BLaER1 (cell line): ENCODE measurements around the gene DNLZ.
A peak's percentile ranks its signal among the peaks of the same experiment; 100 is the strongest.
"Not testable (repeated sequence)": the region's sequence is repeated elsewhere in the genome, so short reads cannot be mapped to it uniquely, and the experiment has no call there.

Experiments
- H3K27ac ChIP-seq: shearing (Covaris generic); formaldehyde crosslinking; 2 replicates; pipeline ENCODE4 v1.8.1; 2022
- H3K27me3 ChIP-seq: shearing (Covaris generic); formaldehyde crosslinking; 2 replicates; pipeline ENCODE4 v1.8.1; 2022
- H3K36me3 ChIP-seq: shearing (Covaris generic); formaldehyde crosslinking; 2 replicates; pipeline ENCODE4 v1.8.1; 2022
- H3K4me1 ChIP-seq: shearing (Covaris generic); formaldehyde crosslinking; 2 replicates; pipeline ENCODE4 v1.8.1; 2022
- H3K4me2 ChIP-seq: shearing (Covaris generic); formaldehyde crosslinking; 2 replicates; pipeline ENCODE4 v1.8.1; 2022
- H3K4me3 ChIP-seq: shearing (Covaris generic); formaldehyde crosslinking; 2 replicates; pipeline ENCODE4 v1.8.1; 2022
- H3K9ac ChIP-seq: shearing (Covaris generic); formaldehyde crosslinking; 2 replicates; pipeline ENCODE4 v1.8.1; 2022
- H3K9me3 ChIP-seq: shearing (Covaris generic); formaldehyde crosslinking; 2 replicates; pipeline ENCODE4 v1.8.1; 2022
- H4K20me1 ChIP-seq: shearing (Covaris generic); formaldehyde crosslinking; 2 replicates; pipeline ENCODE4 v1.8.1; 2022
- Cebpa-rat ChIP-seq: shearing (Covaris generic); IDR thresholded peaks from 2 replicates; pipeline ENCODE4 v1.8.1; 2022

The DNLZ gene

DNA sequence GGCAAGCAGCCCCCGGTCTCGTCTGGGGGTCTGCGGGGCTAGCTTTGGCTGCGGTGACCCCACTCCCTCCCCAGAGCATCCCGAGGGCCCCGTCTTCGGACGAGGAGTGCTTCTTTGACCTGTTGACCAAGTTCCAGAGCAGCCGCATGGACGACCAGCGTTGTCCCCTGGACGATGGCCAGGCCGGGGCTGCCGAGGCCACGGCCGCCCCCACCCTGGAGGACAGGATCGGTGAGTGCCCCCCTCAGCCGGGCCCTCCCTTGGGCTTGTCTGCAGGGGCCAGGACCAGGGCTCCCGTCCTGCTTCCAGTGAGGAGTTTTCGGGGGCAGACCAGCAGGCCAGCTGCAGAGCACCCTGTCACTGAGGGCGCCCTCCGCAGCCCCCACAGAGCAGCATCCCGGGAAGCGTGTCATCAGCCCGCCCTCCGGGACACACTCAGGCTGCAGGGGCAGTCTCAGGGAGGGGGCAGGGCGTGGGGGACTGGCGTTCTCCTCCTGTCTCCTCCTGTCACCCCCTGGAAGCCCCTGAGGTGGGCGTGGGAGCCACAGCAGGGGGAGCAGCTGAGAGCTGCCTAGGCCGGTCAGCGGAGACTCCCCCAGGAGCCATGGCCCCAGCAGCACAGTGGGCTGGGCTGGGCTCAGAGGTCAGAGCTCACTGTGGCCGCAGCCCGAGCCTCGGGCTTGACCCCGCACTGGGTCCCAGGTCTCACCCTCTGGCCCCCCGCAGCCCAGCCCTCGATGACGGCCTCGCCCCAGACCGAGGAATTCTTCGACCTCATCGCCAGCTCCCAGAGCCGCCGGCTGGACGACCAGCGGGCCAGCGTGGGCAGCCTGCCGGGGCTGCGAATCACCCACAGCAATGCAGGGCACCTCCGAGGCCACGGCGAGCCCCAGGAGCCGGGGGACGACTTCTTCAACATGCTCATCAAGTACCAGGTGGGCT lies 7.7 kb downstream of the DNLZ start:
- H3K4me2 ChIP-seq: no peak overlapping the region
- peaks cover 41% of the 10 kb centered on the region; the same call in 1 of the 2 replicates for H3K4me1 ChIP-seq
- H3K36me3 ChIP-seq: peaks cover 82% of the 10 kb centered on the region
- H3K9me3 ChIP-seq: no peaks in the 10 kb centered on the region
- TF ChIP-seq Cebpa-rat: no peak
- no peak overlapping the region for H3K4me3 ChIP-seq
- no peak overlapping the region for H3K27ac ChIP-seq
- no peak overlapping the region for H3K9ac ChIP-seq
- H3K27me3 ChIP-seq: no peaks in the 10 kb centered on the region
- peaks cover 91% of the 10 kb centered on the region for H4K20me1 ChIP-seq

GRCh38 chr9:136354592-136355085 lies 8.9 kb downstream of the DNLZ start:
- Histone ChIP-seq H4K20me1 (peaks cover 91% of the 10 kb centered on the region), H3K27ac (no peak overlapping the region), H3K4me3 (no peak overlapping the region), H3K9me3 (no peaks in the 10 kb centered on the region), H3K36me3 (peaks cover 87% of the 10 kb centered on the region), H3K27me3 (no peaks in the 10 kb centered on the region), H3K4me2 (no peak overlapping the region), H3K9ac (no peak overlapping the region), H3K4me1 (peaks cover 48% of the 10 kb centered on the region)
- TF ChIP-seq Cebpa-rat: no peak

- no peak for TF ChIP-seq Cebpa-rat
- H3K36me3 ChIP-seq: peaks cover 90% of the 10 kb centered on the region
- no peak overlapping the region for H3K4me2 ChIP-seq
- no peak overlapping the region for H3K9ac ChIP-seq
- no peak overlapping the region for H3K4me3 ChIP-seq
- 0 out of 2 replicates have a peak overlapping the region, but pooled peaks have one; percentile 18 for H3K27ac ChIP-seq
- no peaks in the 10 kb centered on the region for H3K9me3 ChIP-seq
- peaks cover 48% of the 10 kb centered on the region for H3K4me1 ChIP-seq
- peaks cover 91% of the 10 kb centered on the region for H4K20me1 ChIP-seq
- no peaks in the 10 kb centered on the region for H3K27me3 ChIP-seq
Measured at GRCh38 chr9:136353757-136354488, 9.6 kb downstream of the DNLZ start.

GRCh38 chr9:136353088-136353487 lies 10.5 kb downstream of the DNLZ start:
- Histone ChIP-seq H3K9me3 (no peaks in the 10 kb centered on the region), H3K4me2 (0 out of 2 replicates have a peak overlapping the region, but pooled peaks have one; percentile 7), H3K9ac (no peak overlapping the region), H3K36me3 (peaks cover 90% of the 10 kb centered on the region), H3K4me3 (no peak overlapping the region), H3K27ac (0 out of 2 replicates have a peak overlapping the region, but pooled peaks have one; percentile 18), H3K27me3 (no peaks in the 10 kb centered on the region), H3K4me1 (peaks cover 56% of the 10 kb centered on the region), H4K20me1 (peaks cover 91% of the 10 kb centered on the region)
- TF ChIP-seq Cebpa-rat: no peak

DNA sequence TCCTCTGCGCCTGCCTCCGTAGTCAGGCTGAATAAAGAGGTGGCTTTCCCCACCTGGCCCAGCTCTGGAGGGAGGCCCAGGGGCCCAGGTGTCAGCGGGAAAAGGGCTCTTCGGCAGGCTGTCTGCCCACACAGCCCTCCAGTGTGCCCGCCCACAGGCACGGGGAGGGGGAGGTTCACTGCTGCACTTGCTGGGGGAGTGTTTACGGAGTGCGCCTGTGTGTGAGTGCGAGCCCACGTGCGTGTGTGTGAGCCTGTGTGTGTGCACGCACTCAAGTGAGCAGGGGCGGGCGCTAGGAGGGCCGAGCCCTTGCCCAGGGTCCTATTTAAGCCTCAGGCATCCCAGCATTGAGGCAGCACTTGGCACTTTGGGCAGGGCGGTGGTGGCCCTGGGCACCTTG lies 10.9 kb downstream of the DNLZ start:
- Histone ChIP-seq H3K4me1 (peaks cover 61% of the 10 kb centered on the region), H3K27ac (no peak overlapping the region; the same call in 1 of the 2 replicates), H3K27me3 (no peaks in the 10 kb centered on the region), H3K9me3 (no peaks in the 10 kb centered on the region), H3K4me2 (0 out of 2 replicates have a peak overlapping the region, but pooled peaks have one; percentile 7), H3K4me3 (no peak overlapping the region), H3K36me3 (peaks cover 90% of the 10 kb centered on the region), H4K20me1 (peaks cover 91% of the 10 kb centered on the region), H3K9ac (no peak overlapping the region)
- no peak for TF ChIP-seq Cebpa-rat

DNA sequence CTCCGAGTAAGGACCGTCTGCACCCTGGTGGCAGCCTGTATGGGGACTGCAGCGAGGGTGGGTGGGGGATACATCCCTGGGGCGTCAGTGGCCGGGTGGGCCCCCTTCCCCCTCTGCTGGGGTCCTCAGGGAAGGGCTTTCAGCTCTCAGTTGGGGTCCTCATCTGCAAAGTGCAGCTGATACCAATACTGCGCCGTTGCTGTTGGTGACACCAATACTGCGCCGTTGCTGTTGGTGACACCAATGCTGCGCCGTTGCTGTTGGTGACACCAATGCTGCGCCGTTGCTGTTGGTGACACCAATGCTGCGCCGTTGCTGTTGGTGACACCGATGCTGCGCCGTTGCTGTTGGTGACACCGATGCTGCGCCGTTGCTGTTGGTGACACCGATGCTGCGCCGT lies 11.7 kb downstream of the DNLZ start:
- not testable (repeated sequence) for H3K27me3 ChIP-seq, H3K9me3 ChIP-seq, H3K4me3 ChIP-seq, H3K9ac ChIP-seq, H3K4me2 ChIP-seq
- peak overlapping the region; percentile 13; the same call in 1 of the 2 replicates for H3K27ac ChIP-seq
- peaks cover 88% of the 10 kb centered on the region for H3K36me3 ChIP-seq
- H3K4me1 ChIP-seq: peaks cover 69% of the 10 kb centered on the region
- H4K20me1 ChIP-seq: peaks cover 91% of the 10 kb centered on the region

GRCh38 chr9:136351252-136351800 lies 12.2 kb downstream of the DNLZ start:
- no peak for TF ChIP-seq Cebpa-rat
- no peaks in the 10 kb centered on the region for H3K27me3 ChIP-seq
- H3K4me2 ChIP-seq: no peak overlapping the region
- H3K36me3 ChIP-seq: peaks cover 88% of the 10 kb centered on the region
- H3K9me3 ChIP-seq: no peaks in the 10 kb centered on the region
- peaks cover 91% of the 10 kb centered on the region for H4K20me1 ChIP-seq
- H3K9ac ChIP-seq: no peak overlapping the region
- H3K4me1 ChIP-seq: peaks cover 74% of the 10 kb centered on the region
- H3K4me3 ChIP-seq: no peak overlapping the region
- peak overlapping the region; percentile 13; the same call in 1 of the 2 replicates for H3K27ac ChIP-seq

GRCh38 chr9:136349546-136349945 lies 14.0 kb downstream of the DNLZ start:
- H3K4me1 ChIP-seq: peaks cover 75% of the 10 kb centered on the region
- H3K27me3 ChIP-seq: no peaks in the 10 kb centered on the region
- no peak for TF ChIP-seq Cebpa-rat
- H3K4me3 ChIP-seq: no peak overlapping the region
- peak overlapping the region; percentile 55; the same call in 1 of the 2 replicates for H3K9ac ChIP-seq
- peaks cover 97% of the 10 kb centered on the region for H4K20me1 ChIP-seq
- H3K4me2 ChIP-seq: peak overlapping the region; percentile 65
- peaks cover 94% of the 10 kb centered on the region for H3K36me3 ChIP-seq
- H3K9me3 ChIP-seq: no peaks in the 10 kb centered on the region
- H3K27ac ChIP-seq: peak overlapping the region; percentile 57

GRCh38 chr9:136348691-136349090 lies 14.9 kb downstream of the DNLZ start:
- Histone ChIP-seq H4K20me1 (peaks cover 95% of the 10 kb centered on the region), H3K9ac (peak overlapping the region; percentile 55; the same call in 1 of the 2 replicates), H3K4me1 (peaks cover 70% of the 10 kb centered on the region), H3K27me3 (no peaks in the 10 kb centered on the region), H3K4me2 (peak overlapping the region; percentile 65), H3K36me3 (peaks cover 92% of the 10 kb centered on the region), H3K4me3 (no peak overlapping the region), H3K9me3 (no peaks in the 10 kb centered on the region), H3K27ac (peak overlapping the region; percentile 57)
- TF ChIP-seq Cebpa-rat: no peak
